Heart left ventricle (tissue), 16 donors: ENCODE data around the gene EIF4H. TPM values are rescaled to one million over a fixed set of nuclear protein-coding genes. Genes with fewer than 3 reads are reported as not detected.

Experiments
- ATAC-seq, 4 donors: fragments of 200-7000 bp; cut with Tn5 transposase; one replicate each; pipeline ENCODE4 v1.9.1; 2020 to 2022; ENCODE audit warnings: moderate library complexity in 4 of 4, mild to moderate bottlenecking in 3 of 4, moderate number of reproducible peaks in 1 of 4
- DNase-seq, 5 donors: peaks; one replicate each; pipeline ENCODE4 v3.0.0-alpha.2; 2020
- H3K27ac ChIP-seq, 12 donors: fragments of 200-600 bp; sonication (generic) in 4 of 12; one replicate each; pipeline versions ENCODE4 v1.5.0 to v1.8.0; 2016 to 2022; ENCODE audit warnings: mild to moderate bottlenecking in 2 of 12
- H3K27me3 ChIP-seq, 9 donors: fragments of 200-600 bp; sonication (generic) in 2 of 9; one replicate each; pipeline versions ENCODE4 v1.5.1 to v1.8.0; 2016 to 2022; ENCODE audit warnings: mild to moderate bottlenecking in 3 of 9
- H3K36me3 ChIP-seq, 9 donors: fragments of 200-600 bp; sonication (generic) in 2 of 9; one replicate each; pipeline versions ENCODE4 v1.5.0 to v1.8.0; 2018 to 2022; ENCODE audit warnings: mild to moderate bottlenecking in 2 of 9
- H3K4me1 ChIP-seq, 12 donors: fragments of 200-600 bp; sonication (generic) in 4 of 12; one replicate each; pipeline versions ENCODE4 v1.5.0 to v1.8.0; 2016 to 2022; ENCODE audit warnings: mild to moderate bottlenecking in 3 of 12
- H3K4me3 ChIP-seq, 12 donors: fragments of 200-600 bp; sonication (generic) in 4 of 12; one replicate each; pipeline versions ENCODE4 v1.5.0 to v1.8.0; 2017 to 2022; ENCODE audit warnings: mild to moderate bottlenecking in 9 of 12, moderate library complexity in 4 of 12
- H3K9me3 ChIP-seq, 12 donors: fragments of 200-600 bp; sonication (generic) in 4 of 12; one replicate each; pipeline versions ENCODE4 v1.5.0 to v1.8.0; 2016 to 2022; ENCODE audit warnings: mild to moderate bottlenecking in 1 of 12
- POLR2A ChIP-seq, 2 donors: fragments of 450-650 bp; IDR thresholded peaks; one replicate each; pipeline ENCODE4 v1.6.1; 2017; ENCODE audit warnings: antibody characterized with exemption in 2 of 2, mild to moderate bottlenecking in 2 of 2, moderate library complexity in 2 of 2
- WGBS, 4 donors: extraction: QIAGEN DNeasy Blood & Tissue Kit in 2 of 4; methylation state at CpG; one replicate each; pipeline versions ENCODE4 v1.1.5 to v1.1.7; 2013 to 2018; 5-methylcytosine and 5-hydroxymethylcytosine counted together
- intact Hi-C, 10 donors: fragments of 100-400 bp; cut with DNase I; formaldehyde crosslinking; loops; one replicate each; pipeline versions ENCODE4 v1.11.1 to v1.14.2; 2022
- polyA plus RNA-seq, 2 donors: library from polyadenylated mRNA; stranded (reverse); fragments of 200-250 nt; gene quantifications; one replicate each; pipeline ENCODE4 v1.2.3, GENCODE V29; 2013
- total RNA-seq, 9 donors: library from RNA; depleted of rRNA in 2 of 9; stranded (reverse); fragments of >200 nt in 2 of 9; fragmentation: NEBNext Ultra II Directional in 3 of 9; extraction: Animal tissue kit (Norgen Biotek cat#: 25700) in 3 of 9; gene quantifications; one replicate each; pipeline versions ENCODE4 v1.1.0 to v1.2.4, GENCODE V29; 2016 to 2023
- TF ChIP-seq, protein P1 (sequence below), 12 donors: fragments of 200-600 bp; sonication (generic) in 4 of 12; IDR thresholded peaks; one replicate each; pipeline versions ENCODE4 v1.5.0 to v1.8.0; 2018 to 2022; ENCODE audit warnings: antibody characterized with exemption in 12 of 12, mild to moderate bottlenecking in 5 of 12
- donor health status: ischemic (EF 13 %, LVEDD 7.1; RV severe dilation, severe dysfunction).
- donor health status: healthy with polysubstance abuse.
- donor health status: DM: no; HTN: yes; CAD: no.
- donor health status: DM: no; HTN: no; CAD: no.
- donor health status: ischemic (EF 25% LVEDD 6.9; RV normal size, moderate dysfunction).
- donor health status: ischemic (EF 25% LVEDD 5.7; RV mildly dilated, moderate dysfunction).
- donor health status: healthy.
- donor health status: DM: yes; HTN: yes; CAD: no.
- donor health status: ischemic (EF 35%, LVEDD 5.7; RV mildly dilated, moderate dysfunction).
- donor health status: nonischemic (EF 11% LVEDD 7.7; RV severe dilation, severe dysfunction).
- donor health status: DM: yes; HTN: yes; CAD: no.
- donor health status: PGD.
- donor health status: ischemic (EF 29% LVEDD 5.4; RV normal size, mild dysfunction).
- donor health status: nonischemic (EF 23%, LVEDD 6.1; RV moderate dilation, normal function).

The EIF4H gene
- total and polyA plus RNA-seq, 11 donors: 89.0 to 255 (median 196) TPM

DNA sequence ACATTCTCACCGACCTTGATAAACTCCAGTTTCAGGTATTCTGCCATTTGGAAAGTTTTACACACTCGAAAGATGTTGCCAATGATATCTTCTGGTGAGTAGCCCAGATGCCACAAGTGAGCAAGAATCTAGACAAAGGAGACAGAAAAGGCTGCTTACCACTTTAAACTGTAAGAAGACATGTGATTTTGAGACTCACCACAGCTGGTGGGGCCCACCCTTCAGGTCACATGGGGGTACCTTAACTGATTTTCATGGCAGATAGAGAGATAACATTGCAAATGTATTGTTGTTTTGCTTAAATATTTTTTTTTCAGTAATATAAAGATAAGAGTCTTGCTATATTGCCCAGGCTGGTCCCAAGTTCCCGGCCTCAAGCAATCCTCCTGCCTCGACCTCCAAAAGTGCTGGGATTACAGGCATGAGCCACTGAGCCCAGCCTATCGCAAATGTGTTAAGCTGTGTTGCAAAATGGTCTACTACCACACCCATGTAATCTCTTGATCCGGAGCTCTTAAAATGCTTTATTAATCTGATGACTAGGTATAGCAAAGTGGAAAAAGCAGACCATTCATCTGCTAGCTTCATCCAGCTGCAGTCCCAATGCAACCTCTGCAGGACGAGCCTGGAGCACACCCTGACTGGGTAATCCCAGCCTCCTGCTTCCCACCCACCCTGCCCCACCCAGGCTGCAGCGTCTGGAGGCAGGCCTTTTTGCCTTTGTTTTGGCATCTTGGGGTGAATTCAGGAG is 61.5 kb downstream of the EIF4H start:
- 85 to 92% (median 88%) methylated on average over 8 of the region's 8 CpGs for WGBS, 4 donors
- Histone ChIP-seq H3K9me3 (no peaks in the 10 kb centered on the region), H3K27ac (no peak overlapping the region), H3K27me3 (no peaks in the 10 kb centered on the region), H3K4me1 (peaks cover 0 to 4% (median 0%) of the 10 kb centered on the region in 12 donors), H3K4me3 (no peak overlapping the region), H3K36me3 (peaks cover 0 to 99% (median 91%) of the 10 kb centered on the region in 9 donors)
- intact Hi-C loops: loop anchor here in 1 of 10 donors (10.0 kb wide), 1 partner anchor 139 kb away; no protein-coding TSS in a partner anchor
- TF ChIP-seq, protein P1, sequence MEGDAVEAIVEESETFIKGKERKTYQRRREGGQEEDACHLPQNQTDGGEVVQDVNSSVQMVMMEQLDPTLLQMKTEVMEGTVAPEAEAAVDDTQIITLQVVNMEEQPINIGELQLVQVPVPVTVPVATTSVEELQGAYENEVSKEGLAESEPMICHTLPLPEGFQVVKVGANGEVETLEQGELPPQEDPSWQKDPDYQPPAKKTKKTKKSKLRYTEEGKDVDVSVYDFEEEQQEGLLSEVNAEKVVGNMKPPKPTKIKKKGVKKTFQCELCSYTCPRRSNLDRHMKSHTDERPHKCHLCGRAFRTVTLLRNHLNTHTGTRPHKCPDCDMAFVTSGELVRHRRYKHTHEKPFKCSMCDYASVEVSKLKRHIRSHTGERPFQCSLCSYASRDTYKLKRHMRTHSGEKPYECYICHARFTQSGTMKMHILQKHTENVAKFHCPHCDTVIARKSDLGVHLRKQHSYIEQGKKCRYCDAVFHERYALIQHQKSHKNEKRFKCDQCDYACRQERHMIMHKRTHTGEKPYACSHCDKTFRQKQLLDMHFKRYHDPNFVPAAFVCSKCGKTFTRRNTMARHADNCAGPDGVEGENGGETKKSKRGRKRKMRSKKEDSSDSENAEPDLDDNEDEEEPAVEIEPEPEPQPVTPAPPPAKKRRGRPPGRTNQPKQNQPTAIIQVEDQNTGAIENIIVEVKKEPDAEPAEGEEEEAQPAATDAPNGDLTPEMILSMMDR (IDR thresholded peaks at IDR 0.05): no peak
- no peak for TF ChIP-seq POLR2A (IDR thresholded peaks at IDR 0.05)
- no peak for DNase-seq
- ATAC-seq: no peak

DNA sequence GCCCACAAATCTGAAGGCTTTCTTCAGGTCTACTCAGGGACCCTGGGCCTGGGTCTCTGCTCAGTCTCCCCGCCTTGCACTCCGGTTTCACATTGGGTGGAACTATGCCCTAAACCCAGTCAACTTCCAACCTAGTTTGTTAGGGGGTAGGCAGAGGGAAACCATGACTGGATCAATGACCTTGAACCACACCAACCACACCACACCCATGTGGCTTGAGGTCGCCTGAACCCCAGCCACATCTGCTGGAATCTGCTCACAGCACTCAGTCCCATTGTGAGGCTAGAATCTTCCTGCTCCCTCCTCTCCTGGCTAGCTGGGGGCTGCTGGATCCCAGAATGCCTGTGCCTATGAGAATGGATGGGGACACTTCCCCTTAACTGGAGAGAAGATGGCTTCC is 62.1 kb downstream of the EIF4H start:
- Histone ChIP-seq H3K9me3 (no peaks in the 10 kb centered on the region), H3K4me1 (peaks cover 0 to 4% (median 0%) of the 10 kb centered on the region in 12 donors), H3K27me3 (no peaks in the 10 kb centered on the region), H3K27ac (no peak overlapping the region), H3K36me3 (peaks cover 0 to 99% (median 90%) of the 10 kb centered on the region in 9 donors), H3K4me3 (no peak overlapping the region)
- no peak for TF ChIP-seq POLR2A (IDR thresholded peaks at IDR 0.05)
- TF ChIP-seq, protein P1 (IDR thresholded peaks at IDR 0.05): no peak
- no peak for ATAC-seq
- intact Hi-C loops: loop anchor here in 1 of 10 donors (10.0 kb wide), 1 partner anchor 139 kb away; no protein-coding TSS in a partner anchor
- DNase-seq: no peak
- WGBS, 4 donors: 90 to 96% (median 95%) methylated on average over 3 of the region's 3 CpGs

- Histone ChIP-seq H3K27me3 (no peaks in the 10 kb centered on the region), H3K36me3 (peaks cover 0 to 100% (median 93%) of the 10 kb centered on the region in 9 donors), H3K9me3 (no peaks in the 10 kb centered on the region), H3K4me1 (peaks cover 0 to 15% (median 0%) of the 10 kb centered on the region in 12 donors), H3K27ac (no peak overlapping the region), H3K4me3 (no peak overlapping the region)
- no peak for ATAC-seq
- 94 to 96% (median 95%) methylated on average over 4 of the region's 4 CpGs for WGBS, 4 donors
- no peak for TF ChIP-seq POLR2A (IDR thresholded peaks at IDR 0.05)
- TF ChIP-seq, protein P1 (IDR thresholded peaks at IDR 0.05): no peak
- intact Hi-C loops: no loop called here
- DNase-seq: no peak
Observed at GRCh38 chr7:74240482-74240881, 66.3 kb downstream of the EIF4H start.

- Histone ChIP-seq H3K4me1 (peaks cover 0 to 15% (median 0%) of the 10 kb centered on the region in 12 donors), H3K27me3 (no peaks in the 10 kb centered on the region), H3K27ac (peak overlapping the region in 1 of 12 donors; percentile 82), H3K9me3 (no peaks in the 10 kb centered on the region), H3K36me3 (peaks cover 0 to 98% (median 94%) of the 10 kb centered on the region in 9 donors), H3K4me3 (no peak overlapping the region)
- intact Hi-C loops: no loop called here
- ATAC-seq (no peak), DNase-seq (no peak)
- 74 to 80% (median 76%) methylated on average over 6 of the region's 6 CpGs for WGBS, 4 donors
- TF ChIP-seq, protein P1 (IDR thresholded peaks at IDR 0.05): no peak
- no peak for TF ChIP-seq POLR2A (IDR thresholded peaks at IDR 0.05)
Observed at GRCh38 chr7:74242122-74242443, 67.9 kb downstream of the EIF4H start.
